Measurements from ENCODE around the gene SORCS2.

Gene SORCS2

GRCh38 chr4:7614350-7614949 is 422.1 kb downstream of the SORCS2 start:
- TF ChIP-seq, protein P1, sequence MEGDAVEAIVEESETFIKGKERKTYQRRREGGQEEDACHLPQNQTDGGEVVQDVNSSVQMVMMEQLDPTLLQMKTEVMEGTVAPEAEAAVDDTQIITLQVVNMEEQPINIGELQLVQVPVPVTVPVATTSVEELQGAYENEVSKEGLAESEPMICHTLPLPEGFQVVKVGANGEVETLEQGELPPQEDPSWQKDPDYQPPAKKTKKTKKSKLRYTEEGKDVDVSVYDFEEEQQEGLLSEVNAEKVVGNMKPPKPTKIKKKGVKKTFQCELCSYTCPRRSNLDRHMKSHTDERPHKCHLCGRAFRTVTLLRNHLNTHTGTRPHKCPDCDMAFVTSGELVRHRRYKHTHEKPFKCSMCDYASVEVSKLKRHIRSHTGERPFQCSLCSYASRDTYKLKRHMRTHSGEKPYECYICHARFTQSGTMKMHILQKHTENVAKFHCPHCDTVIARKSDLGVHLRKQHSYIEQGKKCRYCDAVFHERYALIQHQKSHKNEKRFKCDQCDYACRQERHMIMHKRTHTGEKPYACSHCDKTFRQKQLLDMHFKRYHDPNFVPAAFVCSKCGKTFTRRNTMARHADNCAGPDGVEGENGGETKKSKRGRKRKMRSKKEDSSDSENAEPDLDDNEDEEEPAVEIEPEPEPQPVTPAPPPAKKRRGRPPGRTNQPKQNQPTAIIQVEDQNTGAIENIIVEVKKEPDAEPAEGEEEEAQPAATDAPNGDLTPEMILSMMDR (conservative IDR thresholded peaks at IDR 0.05; ENCODE audit: low read depth, low read length) = no peak
- DNase-seq (ENCODE audit: low read depth) = no peak
- H3K4me3 ChIP-seq (ENCODE audit: low read depth, low read length) = no peak overlapping the region

- TF ChIP-seq, protein P1 (conservative IDR thresholded peaks at IDR 0.05; ENCODE audit: low read depth, low read length) = no peak
- DNase-seq (ENCODE audit: low read depth) = no peak
- H3K4me3 ChIP-seq (ENCODE audit: low read depth, low read length) = no peak overlapping the region
Measured at GRCh38 chr4:7616193-7616592, 423.9 kb downstream of the SORCS2 start.

- no peak overlapping the region for H3K4me3 ChIP-seq (ENCODE audit: low read depth, low read length)
- TF ChIP-seq, protein P1 (conservative IDR thresholded peaks at IDR 0.05; ENCODE audit: low read depth, low read length) = no peak
- DNase-seq (ENCODE audit: low read depth) = no peak
Measured at GRCh38 chr4:7618361-7618760, 426.0 kb downstream of the SORCS2 start.

DNA sequence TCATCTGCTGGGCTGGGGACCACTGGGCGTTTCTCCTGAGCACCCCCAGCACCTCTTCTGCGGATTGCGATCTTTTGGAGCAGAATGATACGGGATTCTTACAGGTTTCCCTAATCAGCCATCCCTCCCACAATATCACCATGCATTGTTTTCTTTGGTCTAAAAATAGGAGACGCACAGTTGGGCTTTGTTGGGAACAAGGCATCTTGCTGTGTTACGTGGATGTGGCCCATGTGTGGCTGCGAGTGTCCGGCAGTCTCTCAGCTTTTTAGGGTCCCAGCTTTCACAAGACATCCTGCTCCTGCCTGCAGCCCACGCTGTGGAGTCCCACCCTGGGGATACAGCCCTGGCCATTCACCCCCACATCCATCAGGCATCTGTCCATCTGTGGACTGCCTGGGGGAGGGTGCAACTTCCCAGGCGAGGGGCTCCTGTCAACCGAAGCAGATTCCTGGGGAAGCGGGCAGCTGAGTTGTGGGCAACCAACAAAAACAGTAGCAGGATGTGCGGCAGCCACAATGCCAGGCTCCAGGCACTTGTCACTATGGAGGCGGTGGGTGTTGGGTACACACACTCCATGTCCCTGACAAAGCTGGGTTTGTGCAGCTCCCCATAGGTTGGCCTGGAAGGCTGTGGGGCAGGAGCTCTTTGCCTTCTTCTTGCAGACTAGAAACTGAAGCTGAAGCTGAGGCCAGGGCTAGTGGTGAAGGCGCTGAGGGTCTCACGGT is 427.9 kb downstream of the SORCS2 start:
- H3K4me3 ChIP-seq (ENCODE audit: low read depth, low read length) = no peak overlapping the region
- TF ChIP-seq, protein P1 (conservative IDR thresholded peaks at IDR 0.05; ENCODE audit: low read depth, low read length) = no peak
- DNase-seq (ENCODE audit: low read depth) = no peak

DNA sequence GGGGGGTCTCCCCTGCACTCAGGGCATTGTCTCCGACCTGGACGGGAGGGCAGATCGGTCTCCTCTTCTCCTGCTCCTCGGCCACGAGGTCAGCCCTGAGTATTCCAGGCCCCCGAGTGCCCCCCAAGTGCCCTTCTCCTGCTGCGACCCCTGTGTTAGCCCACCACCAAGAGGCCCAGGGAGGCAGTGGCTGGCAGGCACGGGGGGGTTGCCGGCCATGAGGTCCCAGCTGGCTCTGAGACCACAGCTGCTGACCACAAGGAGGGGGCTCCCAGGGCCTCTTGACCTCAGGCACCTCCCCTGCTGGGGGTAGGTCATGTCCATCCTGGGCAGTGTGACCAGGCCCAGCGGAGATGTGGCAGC is 428.5 kb downstream of the SORCS2 start:
- TF ChIP-seq, protein P1 (conservative IDR thresholded peaks at IDR 0.05; ENCODE audit: low read depth, low read length) = no peak
- H3K4me3 ChIP-seq (ENCODE audit: low read depth, low read length) = no peak overlapping the region
- DNase-seq (ENCODE audit: low read depth) = no peak

DNA sequence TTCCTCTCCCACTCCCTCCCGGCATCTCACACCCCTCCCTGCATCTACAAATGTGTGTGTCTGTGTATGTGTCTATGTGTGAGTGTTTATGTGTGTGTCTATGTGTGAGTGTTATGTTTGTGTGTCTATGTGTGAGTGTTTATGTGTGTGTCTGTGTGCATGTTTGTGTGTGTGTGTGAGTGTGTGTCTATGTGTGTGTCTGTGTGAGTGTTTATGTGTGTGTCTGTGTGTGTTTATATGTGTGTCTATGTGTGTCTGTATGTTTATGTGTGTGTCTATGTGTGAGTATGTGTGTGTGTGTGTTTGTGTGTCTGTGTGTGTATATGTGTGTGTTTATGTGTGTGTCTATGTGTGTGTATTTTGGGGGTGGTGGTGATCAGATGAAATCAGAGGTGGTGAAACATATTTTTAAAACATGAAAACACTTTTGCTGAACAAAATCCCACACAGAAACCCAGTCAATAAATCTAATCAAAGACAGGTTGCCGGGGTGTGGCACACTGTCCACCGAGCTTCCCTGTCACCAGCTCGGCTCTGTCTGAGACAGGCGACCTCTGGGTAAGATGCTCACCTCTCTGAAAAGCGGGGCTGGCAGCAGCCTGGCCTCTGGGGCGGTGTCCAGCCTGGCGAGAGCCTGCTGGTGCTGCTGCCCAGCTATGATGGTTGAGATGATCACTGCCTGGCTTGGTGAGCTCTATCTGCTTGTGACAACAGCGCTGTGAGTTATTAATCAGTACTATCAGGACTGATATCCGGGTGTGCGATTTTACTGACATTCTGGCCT is 429.1 kb downstream of the SORCS2 start:
- TF ChIP-seq, protein P1 (conservative IDR thresholded peaks at IDR 0.05; ENCODE audit: low read depth, low read length) = no peak
- no peak overlapping the region for H3K4me3 ChIP-seq (ENCODE audit: low read depth, low read length)
- no peak for DNase-seq (ENCODE audit: low read depth)

All from choroid plexus epithelial cell (primary cell).